Peyer's patch (tissue), 4 donors: ENCODE measurements around the gene SLC25A21.

Experiments used
- POLR2A ChIP-seq, 2 donors: fragments of 450-650 bp; IDR thresholded peaks; one replicate each; pipeline ENCODE4 v1.5.1; 2017; ENCODE audit warnings: antibody characterized with exemption in 2 of 2, mild to moderate bottlenecking in 2 of 2, moderate library complexity in 2 of 2
- TF ChIP-seq, protein P1 (sequence below), 6 experiments: fragments of 450-650 bp in 4 of 6; fragments of 200-600 bp in 2 of 6; sonication (generic) in 1 of 6; IDR thresholded peaks; one replicate each; pipeline ENCODE4 v1.5.1; 2017 to 2019; ENCODE audit warnings: antibody characterized with exemption in 6 of 6, mild to moderate bottlenecking in 3 of 6, moderate library complexity in 1 of 6

DNA sequence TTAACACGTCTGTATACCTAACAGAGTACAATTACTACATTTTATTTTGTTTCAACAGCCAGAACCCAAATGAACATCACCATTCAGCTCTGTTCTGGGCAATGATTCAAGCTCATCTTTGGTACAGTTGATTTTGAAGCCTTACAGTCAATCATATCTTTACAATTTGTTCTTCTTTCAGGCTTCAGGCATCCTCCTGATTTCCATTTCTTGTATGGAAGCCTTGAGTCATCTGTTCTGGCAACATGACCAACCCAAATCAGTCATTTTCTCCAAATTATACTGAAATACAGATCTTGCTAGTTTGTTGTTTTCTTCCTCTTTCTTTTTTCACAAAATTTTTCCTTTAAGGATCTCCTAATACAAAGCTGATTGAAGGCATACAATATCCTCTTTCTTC, 430.5 kb downstream of the SLC25A21 start:
- TF ChIP-seq, protein P1, sequence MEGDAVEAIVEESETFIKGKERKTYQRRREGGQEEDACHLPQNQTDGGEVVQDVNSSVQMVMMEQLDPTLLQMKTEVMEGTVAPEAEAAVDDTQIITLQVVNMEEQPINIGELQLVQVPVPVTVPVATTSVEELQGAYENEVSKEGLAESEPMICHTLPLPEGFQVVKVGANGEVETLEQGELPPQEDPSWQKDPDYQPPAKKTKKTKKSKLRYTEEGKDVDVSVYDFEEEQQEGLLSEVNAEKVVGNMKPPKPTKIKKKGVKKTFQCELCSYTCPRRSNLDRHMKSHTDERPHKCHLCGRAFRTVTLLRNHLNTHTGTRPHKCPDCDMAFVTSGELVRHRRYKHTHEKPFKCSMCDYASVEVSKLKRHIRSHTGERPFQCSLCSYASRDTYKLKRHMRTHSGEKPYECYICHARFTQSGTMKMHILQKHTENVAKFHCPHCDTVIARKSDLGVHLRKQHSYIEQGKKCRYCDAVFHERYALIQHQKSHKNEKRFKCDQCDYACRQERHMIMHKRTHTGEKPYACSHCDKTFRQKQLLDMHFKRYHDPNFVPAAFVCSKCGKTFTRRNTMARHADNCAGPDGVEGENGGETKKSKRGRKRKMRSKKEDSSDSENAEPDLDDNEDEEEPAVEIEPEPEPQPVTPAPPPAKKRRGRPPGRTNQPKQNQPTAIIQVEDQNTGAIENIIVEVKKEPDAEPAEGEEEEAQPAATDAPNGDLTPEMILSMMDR (IDR thresholded peaks at IDR 0.05) = no peak
- no peak for TF ChIP-seq POLR2A (IDR thresholded peaks at IDR 0.05)
